Tibial nerve (tissue), 4 donors: ENCODE data around the gene BCAS1. TPM values are rescaled to one million over a fixed set of nuclear protein-coding genes. Genes with fewer than 3 reads are reported as not detected.

ENCODE experiments used
- DNase-seq, 2 donors: peaks; one replicate each; pipeline ENCODE4 v3.0.0-alpha.2; 2019; ENCODE audit warnings: low spot score in 2 of 2
- H3K27ac ChIP-seq, 4 donors: fragments of 200-600 bp; sonication (generic) in 3 of 4; one replicate each; pipeline ENCODE4 v1.5.1; 2017 to 2019; ENCODE audit warnings: mild to moderate bottlenecking in 1 of 4
- H3K27me3 ChIP-seq, 2 donors: fragments of 200-600 bp; sonication (generic) in 1 of 2; one replicate each; pipeline versions ENCODE4 v1.5.1 to v1.6.0; 2017 to 2019
- H3K36me3 ChIP-seq, 3 donors: fragments of 200-600 bp; sonication (generic); one replicate each; pipeline ENCODE4 v1.5.1; 2018 to 2019
- H3K4me1 ChIP-seq, 4 donors: fragments of 200-600 bp; sonication (generic) in 3 of 4; one replicate each; pipeline ENCODE4 v1.5.1; 2017 to 2019
- H3K4me3 ChIP-seq, 4 donors: fragments of 200-600 bp; sonication (generic) in 3 of 4; one replicate each; pipeline ENCODE4 v1.5.1; 2017 to 2019; ENCODE audit warnings: mild to moderate bottlenecking in 1 of 4, moderate library complexity in 1 of 4
- H3K9me3 ChIP-seq, 4 donors: fragments of 200-600 bp; sonication (generic) in 3 of 4; one replicate each; pipeline ENCODE4 v1.5.1; 2017 to 2019
- CTCF ChIP-seq, 5 experiments: fragments of 200-600 bp in 3 of 5; fragments of 450-650 bp in 2 of 5; sonication (generic) in 3 of 5; IDR thresholded peaks; one replicate each; pipeline ENCODE4 v1.5.1; 2016 to 2019; ENCODE audit warnings: antibody characterized with exemption in 5 of 5, mild to moderate bottlenecking in 3 of 5, moderate library complexity in 2 of 5
- EP300 ChIP-seq, 2 donors: sonication (generic); formaldehyde crosslinking; IDR thresholded peaks; one replicate each; pipeline ENCODE4 v1.6.1; 2017; ENCODE audit warnings: antibody characterized with exemption in 2 of 2, mild to moderate bottlenecking in 1 of 2
- POLR2A ChIP-seq, 2 donors: fragments of 450-650 bp; IDR thresholded peaks; one replicate each; pipeline ENCODE4 v1.6.1; 2017; ENCODE audit warnings: antibody characterized with exemption in 2 of 2, mild to moderate bottlenecking in 2 of 2, moderate library complexity in 2 of 2
- WGBS, 2 donors: methylation state at CpG; one replicate each; pipeline ENCODE4 v1.1.5; 2018; 5-methylcytosine and 5-hydroxymethylcytosine counted together
- total RNA-seq, 4 donors: library from RNA; depleted of rRNA; stranded (reverse); fragments of >200 nt; gene quantifications; one replicate each; pipeline ENCODE4 v1.1.0, GENCODE V29; 2016

Gene BCAS1
- total RNA-seq, 4 donors from 2014 or later = 34.8 to 59.6 (median 47.1) TPM

GRCh38 chr20:53999077-53999476 is 71.3 kb downstream of the BCAS1 start:
- WGBS, 2 donors = 80 to 94% methylated on average over 3 of the region's 3 CpGs
- Histone ChIP-seq H3K27ac (no peak overlapping the region), H3K4me1 (no peaks in the 10 kb centered on the region), H3K9me3 (peaks cover 0 to 31% (median 1%) of the 10 kb centered on the region in 4 donors), H3K36me3 (no peaks in the 10 kb centered on the region), H3K27me3 (no peaks in the 10 kb centered on the region), H3K4me3 (no peak overlapping the region)
- TF ChIP-seq POLR2A (IDR thresholded peaks at IDR 0.05) = no peak
- TF ChIP-seq EP300 (IDR thresholded peaks at IDR 0.05) = no peak
- TF ChIP-seq CTCF (IDR thresholded peaks at IDR 0.05) = no peak
- no peak for DNase-seq

GRCh38 chr20:53996584-53997486 is 73.6 kb downstream of the BCAS1 start:
- WGBS, 2 donors = 50 to 59% methylated on average over 10 of the region's 10 CpGs
- TF ChIP-seq EP300 (IDR thresholded peaks at IDR 0.05) = no peak
- TF ChIP-seq POLR2A (IDR thresholded peaks at IDR 0.05) = no peak
- no peaks in the 10 kb centered on the region for H3K36me3 ChIP-seq

GRCh38 chr20:53995949-53996348 is 74.4 kb downstream of the BCAS1 start:
- no peak for DNase-seq
- 40 to 44% methylated on average over 5 of the region's 5 CpGs for WGBS, 2 donors
- Histone ChIP-seq H3K27me3 (no peaks in the 10 kb centered on the region), H3K27ac (peak overlapping the region in 3 of 4 donors; percentile 35 to 77 (median 49)), H3K9me3 (peaks cover 0 to 16% (median 0%) of the 10 kb centered on the region in 4 donors), H3K4me3 (peak overlapping the region; percentile 10 to 40 (median 13)), H3K36me3 (no peaks in the 10 kb centered on the region), H3K4me1 (no peaks in the 10 kb centered on the region)
- TF ChIP-seq CTCF (IDR thresholded peaks at IDR 0.05) (no peak), EP300 (IDR thresholded peaks at IDR 0.05) (peak in 1 of 2 donors; percentile 63)

More at GRCh38 chr20:53996584-53997486, 73.6 kb downstream of the BCAS1 start:
- DNase-seq = no peak
- Histone ChIP-seq H3K4me1 (no peaks in the 10 kb centered on the region), H3K27me3 (no peaks in the 10 kb centered on the region), H3K9me3 (peaks cover 0 to 25% (median 1%) of the 10 kb centered on the region in 4 donors), H3K27ac (peak overlapping the region in 3 of 4 donors; percentile 29 to 77 (median 48)), H3K4me3 (no peak overlapping the region)

- DNase-seq = no peak
- Histone ChIP-seq H3K4me1 (peaks cover 0 to 5% (median 0%) of the 10 kb centered on the region in 4 donors), H3K27ac (peak overlapping the region in 3 of 4 donors; percentile 25 to 77 (median 72)), H3K27me3 (no peaks in the 10 kb centered on the region), H3K9me3 (peaks cover 0 to 3% (median 0%) of the 10 kb centered on the region in 4 donors), H3K4me3 (peak overlapping the region in 3 of 4 donors; percentile 2 to 40 (median 12)), H3K36me3 (no peaks in the 10 kb centered on the region)
- TF ChIP-seq EP300 (IDR thresholded peaks at IDR 0.05) = no peak
- no peak for TF ChIP-seq POLR2A (IDR thresholded peaks at IDR 0.05)
- TF ChIP-seq CTCF (IDR thresholded peaks at IDR 0.05) = no peak
- 83 to 92% methylated on average over 7 of the region's 7 CpGs for WGBS, 2 donors
These were observed 76.3 kb downstream of the BCAS1 start for GRCh38 chr20:53994088-53994487.

GRCh38 chr20:53993310-53993709 is 77.1 kb downstream of the BCAS1 start:
- H3K4me3 ChIP-seq = peak overlapping the region in 1 of 4 donors; percentile 40
- TF ChIP-seq POLR2A (IDR thresholded peaks at IDR 0.05) (no peak), EP300 (IDR thresholded peaks at IDR 0.05) (no peak), CTCF (IDR thresholded peaks at IDR 0.05) (no peak)
- H3K27ac ChIP-seq = peak overlapping the region in 3 of 4 donors; percentile 25 to 77 (median 72)
- 62 to 71% methylated on average over 5 of the region's 5 CpGs for WGBS, 2 donors
- no peaks in the 10 kb centered on the region for H3K27me3 ChIP-seq
- peaks cover 0 to 5% (median 0%) of the 10 kb centered on the region in 4 donors for H3K4me1 ChIP-seq
- H3K9me3 ChIP-seq = peaks cover 0 to 2% (median 0%) of the 10 kb centered on the region in 4 donors
- no peaks in the 10 kb centered on the region for H3K36me3 ChIP-seq
- no peak for DNase-seq
